Tibial nerve (tissue), 4 donors: Measurements from ENCODE around the gene SENP1.

Experiments used
- EP300 ChIP-seq, 2 donors: sonication (generic); formaldehyde crosslinking; IDR thresholded peaks; one replicate each; pipeline ENCODE4 v1.6.1; 2017; ENCODE audit warnings: antibody characterized with exemption in 2 of 2, mild to moderate bottlenecking in 1 of 2
- POLR2A ChIP-seq, 2 donors: fragments of 450-650 bp; IDR thresholded peaks; one replicate each; pipeline ENCODE4 v1.6.1; 2017; ENCODE audit warnings: antibody characterized with exemption in 2 of 2, mild to moderate bottlenecking in 2 of 2, moderate library complexity in 2 of 2
- TF ChIP-seq, protein P1 (sequence below), 5 experiments: fragments of 200-600 bp in 3 of 5; fragments of 450-650 bp in 2 of 5; sonication (generic) in 3 of 5; IDR thresholded peaks; one replicate each; pipeline ENCODE4 v1.5.1; 2016 to 2019; ENCODE audit warnings: antibody characterized with exemption in 5 of 5, mild to moderate bottlenecking in 3 of 5, moderate library complexity in 2 of 5

GRCh38 chr12:48036818-48037217, 69.1 kb downstream of the SENP1 start:
- TF ChIP-seq POLR2A (IDR thresholded peaks at IDR 0.05) (no peak), EP300 (IDR thresholded peaks at IDR 0.05) (no peak)
- TF ChIP-seq, protein P1, sequence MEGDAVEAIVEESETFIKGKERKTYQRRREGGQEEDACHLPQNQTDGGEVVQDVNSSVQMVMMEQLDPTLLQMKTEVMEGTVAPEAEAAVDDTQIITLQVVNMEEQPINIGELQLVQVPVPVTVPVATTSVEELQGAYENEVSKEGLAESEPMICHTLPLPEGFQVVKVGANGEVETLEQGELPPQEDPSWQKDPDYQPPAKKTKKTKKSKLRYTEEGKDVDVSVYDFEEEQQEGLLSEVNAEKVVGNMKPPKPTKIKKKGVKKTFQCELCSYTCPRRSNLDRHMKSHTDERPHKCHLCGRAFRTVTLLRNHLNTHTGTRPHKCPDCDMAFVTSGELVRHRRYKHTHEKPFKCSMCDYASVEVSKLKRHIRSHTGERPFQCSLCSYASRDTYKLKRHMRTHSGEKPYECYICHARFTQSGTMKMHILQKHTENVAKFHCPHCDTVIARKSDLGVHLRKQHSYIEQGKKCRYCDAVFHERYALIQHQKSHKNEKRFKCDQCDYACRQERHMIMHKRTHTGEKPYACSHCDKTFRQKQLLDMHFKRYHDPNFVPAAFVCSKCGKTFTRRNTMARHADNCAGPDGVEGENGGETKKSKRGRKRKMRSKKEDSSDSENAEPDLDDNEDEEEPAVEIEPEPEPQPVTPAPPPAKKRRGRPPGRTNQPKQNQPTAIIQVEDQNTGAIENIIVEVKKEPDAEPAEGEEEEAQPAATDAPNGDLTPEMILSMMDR (IDR thresholded peaks at IDR 0.05) = no peak
